Adrenal gland (tissue), 5 donors: ENCODE data around the gene RNF125.

ENCODE experiments used
- CTCF ChIP-seq, 6 experiments: fragments of 450-650 bp in 4 of 6; fragments of 200-600 bp in 2 of 6; sonication (generic) in 1 of 6; IDR thresholded peaks; 1 replicate in 5 of 6; 2 replicates in 1 of 6; pipeline versions ENCODE4 v1.5.1 to v1.8.0; 2016 to 2021; ENCODE audit warnings: antibody characterized with exemption in 6 of 6, mild to moderate bottlenecking in 2 of 6, moderate library complexity in 1 of 6
- POLR2A ChIP-seq, 2 donors: fragments of 450-650 bp; IDR thresholded peaks; one replicate each; pipeline ENCODE4 v1.6.1; 2017; ENCODE audit warnings: antibody characterized with exemption in 2 of 2, mild to moderate bottlenecking in 2 of 2, moderate library complexity in 1 of 2
- donor health status: DM: no; HTN: no; CAD: no.

GRCh38 chr18:32025744-32026143 is 7.1 kb downstream of the RNF125 start:
- TF ChIP-seq CTCF (IDR thresholded peaks at IDR 0.05) (no peak), POLR2A (IDR thresholded peaks at IDR 0.05) (no peak)
